Measurements from ENCODE around the gene ZNF865.
"Not testable (repeated sequence)": the region's sequence is repeated elsewhere in the genome, so short reads cannot be mapped to it uniquely, and the experiment has no call there.

Gene ZNF865

GRCh38 chr19:55605637-55606470 is at the start of gene ZNF865:
TSS of gene ZNF865 (plus strand) at chr19:55605647. CDS start at chr19:55613619, 7,972 bp downstream.
- Histone ChIP-seq H2AFZ (ENCODE audit: low read length, unreplicated experiment) (no peak within 1 kb of the TSS), H3K27me3 (ENCODE audit: insufficient read depth, low read length) (no peaks in the 10 kb centered on the region), H3K36me3 (ENCODE audit: insufficient read depth, low read length) (peaks cover 10% of the 10 kb centered on the region; the same call in 1 of the 2 replicates), H3K4me3 (ENCODE audit: low read depth, low read length) (peak within 1 kb of the TSS; percentile 92), H3K4me1 (ENCODE audit: control insufficient read depth, insufficient read depth, low read length, unreplicated experiment) (peaks cover 7% of the 10 kb centered on the region), H3K27ac (ENCODE audit: low read depth, low read length) (peak within 1 kb of the TSS; percentile 78), H3K79me2 (ENCODE audit: control insufficient read depth, insufficient read depth, low read length, unreplicated experiment) (peaks cover 22% of the 10 kb centered on the region)

- no peak overlapping the region for H3K4me3 ChIP-seq (ENCODE audit: low read depth, low read length)
- H3K4me1 ChIP-seq (ENCODE audit: control insufficient read depth, insufficient read depth, low read length, unreplicated experiment), result no peaks in the 10 kb centered on the region
- no peak overlapping the region for H3K27ac ChIP-seq (ENCODE audit: low read depth, low read length)
- no peaks in the 10 kb centered on the region for H3K27me3 ChIP-seq (ENCODE audit: insufficient read depth, low read length)
- H2AFZ ChIP-seq (ENCODE audit: low read length, unreplicated experiment), result no peak overlapping the region
- H3K79me2 ChIP-seq (ENCODE audit: control insufficient read depth, insufficient read depth, low read length, unreplicated experiment), result no peaks in the 10 kb centered on the region
- H3K36me3 ChIP-seq (ENCODE audit: insufficient read depth, low read length), result no peaks in the 10 kb centered on the region
These were observed 45.8 kb upstream of the ZNF865 start for GRCh38 chr19:55559684-55560083.

GRCh38 chr19:55563261-55563690 is 42.2 kb upstream of the ZNF865 start:
- Histone ChIP-seq H3K79me2 (ENCODE audit: control insufficient read depth, insufficient read depth, low read length, unreplicated experiment) (no peaks in the 10 kb centered on the region), H3K27me3 (ENCODE audit: insufficient read depth, low read length) (no peaks in the 10 kb centered on the region), H3K4me1 (ENCODE audit: control insufficient read depth, insufficient read depth, low read length, unreplicated experiment) (no peaks in the 10 kb centered on the region), H3K4me3 (ENCODE audit: low read depth, low read length) (no peak overlapping the region), H3K36me3 (ENCODE audit: insufficient read depth, low read length) (no peaks in the 10 kb centered on the region), H3K27ac (ENCODE audit: low read depth, low read length) (no peak overlapping the region), H2AFZ (ENCODE audit: low read length, unreplicated experiment) (no peak overlapping the region)

GRCh38 chr19:55566823-55567222 is 38.6 kb upstream of the ZNF865 start:
- H3K4me3 ChIP-seq (ENCODE audit: low read depth, low read length), result no peak overlapping the region
- H2AFZ ChIP-seq (ENCODE audit: low read length, unreplicated experiment), result no peak overlapping the region
- no peaks in the 10 kb centered on the region for H3K27me3 ChIP-seq (ENCODE audit: insufficient read depth, low read length)
- no peaks in the 10 kb centered on the region for H3K79me2 ChIP-seq (ENCODE audit: control insufficient read depth, insufficient read depth, low read length, unreplicated experiment)
- no peaks in the 10 kb centered on the region for H3K36me3 ChIP-seq (ENCODE audit: insufficient read depth, low read length)
- no peak overlapping the region for H3K27ac ChIP-seq (ENCODE audit: low read depth, low read length)
- H3K4me1 ChIP-seq (ENCODE audit: control insufficient read depth, insufficient read depth, low read length, unreplicated experiment), result no peaks in the 10 kb centered on the region

GRCh38 chr19:55567708-55568328 is 37.6 kb upstream of the ZNF865 start:
- H3K4me3 ChIP-seq (ENCODE audit: low read depth, low read length), result no peak overlapping the region
- H3K79me2 ChIP-seq (ENCODE audit: control insufficient read depth, insufficient read depth, low read length, unreplicated experiment), result no peaks in the 10 kb centered on the region
- no peaks in the 10 kb centered on the region for H3K4me1 ChIP-seq (ENCODE audit: control insufficient read depth, insufficient read depth, low read length, unreplicated experiment)
- no peaks in the 10 kb centered on the region for H3K27me3 ChIP-seq (ENCODE audit: insufficient read depth, low read length)
- no peaks in the 10 kb centered on the region for H3K36me3 ChIP-seq (ENCODE audit: insufficient read depth, low read length)
- H2AFZ ChIP-seq (ENCODE audit: low read length, unreplicated experiment), result no peak overlapping the region
- H3K27ac ChIP-seq (ENCODE audit: low read depth, low read length), result no peak overlapping the region

GRCh38 chr19:55569477-55569876 is 36.0 kb upstream of the ZNF865 start:
- H3K79me2 ChIP-seq (ENCODE audit: control insufficient read depth, insufficient read depth, low read length, unreplicated experiment); H3K36me3 ChIP-seq (ENCODE audit: insufficient read depth, low read length); H3K4me1 ChIP-seq (ENCODE audit: control insufficient read depth, insufficient read depth, low read length, unreplicated experiment); H3K4me3 ChIP-seq (ENCODE audit: low read depth, low read length); H2AFZ ChIP-seq (ENCODE audit: low read length, unreplicated experiment); H3K27ac ChIP-seq (ENCODE audit: low read depth, low read length); H3K27me3 ChIP-seq (ENCODE audit: insufficient read depth, low read length): not testable (repeated sequence)

- not testable (repeated sequence) for H2AFZ ChIP-seq (ENCODE audit: low read length, unreplicated experiment); H3K36me3 ChIP-seq (ENCODE audit: insufficient read depth, low read length); H3K27ac ChIP-seq (ENCODE audit: low read depth, low read length); H3K4me1 ChIP-seq (ENCODE audit: control insufficient read depth, insufficient read depth, low read length, unreplicated experiment); H3K79me2 ChIP-seq (ENCODE audit: control insufficient read depth, insufficient read depth, low read length, unreplicated experiment); H3K27me3 ChIP-seq (ENCODE audit: insufficient read depth, low read length); H3K4me3 ChIP-seq (ENCODE audit: low read depth, low read length)
These were observed 31.5 kb upstream of the ZNF865 start for GRCh38 chr19:55573929-55574328.

- no peak overlapping the region for H2AFZ ChIP-seq (ENCODE audit: low read length, unreplicated experiment)
- no peak overlapping the region for H3K27ac ChIP-seq (ENCODE audit: low read depth, low read length)
- peaks cover 13% of the 10 kb centered on the region for H3K79me2 ChIP-seq (ENCODE audit: control insufficient read depth, insufficient read depth, low read length, unreplicated experiment)
- no peaks in the 10 kb centered on the region for H3K27me3 ChIP-seq (ENCODE audit: insufficient read depth, low read length)
- no peaks in the 10 kb centered on the region for H3K4me1 ChIP-seq (ENCODE audit: control insufficient read depth, insufficient read depth, low read length, unreplicated experiment)
- H3K36me3 ChIP-seq (ENCODE audit: insufficient read depth, low read length), result no peaks in the 10 kb centered on the region
- no peak overlapping the region for H3K4me3 ChIP-seq (ENCODE audit: low read depth, low read length)
These were observed 28.7 kb upstream of the ZNF865 start for GRCh38 chr19:55576746-55577145.

- H3K27me3 ChIP-seq (ENCODE audit: insufficient read depth, low read length), result no peaks in the 10 kb centered on the region
- H2AFZ ChIP-seq (ENCODE audit: low read length, unreplicated experiment), result no peak overlapping the region
- no peaks in the 10 kb centered on the region for H3K36me3 ChIP-seq (ENCODE audit: insufficient read depth, low read length)
- H3K4me1 ChIP-seq (ENCODE audit: control insufficient read depth, insufficient read depth, low read length, unreplicated experiment), result no peaks in the 10 kb centered on the region
- peaks cover 13% of the 10 kb centered on the region for H3K79me2 ChIP-seq (ENCODE audit: control insufficient read depth, insufficient read depth, low read length, unreplicated experiment)
- no peak overlapping the region for H3K4me3 ChIP-seq (ENCODE audit: low read depth, low read length)
- H3K27ac ChIP-seq (ENCODE audit: low read depth, low read length), result no peak overlapping the region
These were observed 27.3 kb upstream of the ZNF865 start for GRCh38 chr19:55578031-55578760.

- H3K79me2 ChIP-seq (ENCODE audit: control insufficient read depth, insufficient read depth, low read length, unreplicated experiment), result peaks cover 13% of the 10 kb centered on the region
- no peaks in the 10 kb centered on the region for H3K4me1 ChIP-seq (ENCODE audit: control insufficient read depth, insufficient read depth, low read length, unreplicated experiment)
- no peaks in the 10 kb centered on the region for H3K36me3 ChIP-seq (ENCODE audit: insufficient read depth, low read length)
- no peaks in the 10 kb centered on the region for H3K27me3 ChIP-seq (ENCODE audit: insufficient read depth, low read length)
- H3K4me3 ChIP-seq (ENCODE audit: low read depth, low read length), result peak overlapping the region; percentile 91
- H3K27ac ChIP-seq (ENCODE audit: low read depth, low read length), result no peak overlapping the region
- no peak overlapping the region for H2AFZ ChIP-seq (ENCODE audit: low read length, unreplicated experiment)
These were observed 26.4 kb upstream of the ZNF865 start for GRCh38 chr19:55578761-55579747.

Measured in ACC112 (cell line).